ENCODE data around the gene HAUS6. TPM values are rescaled to one million over a fixed set of nuclear protein-coding genes. Genes with fewer than 3 reads are reported as not detected.

Gene HAUS6
- total and polyA plus RNA-seq, 2 experiments from 2014 or later = 32.7 to 48.7 TPM

- TF ChIP-seq, protein P1, sequence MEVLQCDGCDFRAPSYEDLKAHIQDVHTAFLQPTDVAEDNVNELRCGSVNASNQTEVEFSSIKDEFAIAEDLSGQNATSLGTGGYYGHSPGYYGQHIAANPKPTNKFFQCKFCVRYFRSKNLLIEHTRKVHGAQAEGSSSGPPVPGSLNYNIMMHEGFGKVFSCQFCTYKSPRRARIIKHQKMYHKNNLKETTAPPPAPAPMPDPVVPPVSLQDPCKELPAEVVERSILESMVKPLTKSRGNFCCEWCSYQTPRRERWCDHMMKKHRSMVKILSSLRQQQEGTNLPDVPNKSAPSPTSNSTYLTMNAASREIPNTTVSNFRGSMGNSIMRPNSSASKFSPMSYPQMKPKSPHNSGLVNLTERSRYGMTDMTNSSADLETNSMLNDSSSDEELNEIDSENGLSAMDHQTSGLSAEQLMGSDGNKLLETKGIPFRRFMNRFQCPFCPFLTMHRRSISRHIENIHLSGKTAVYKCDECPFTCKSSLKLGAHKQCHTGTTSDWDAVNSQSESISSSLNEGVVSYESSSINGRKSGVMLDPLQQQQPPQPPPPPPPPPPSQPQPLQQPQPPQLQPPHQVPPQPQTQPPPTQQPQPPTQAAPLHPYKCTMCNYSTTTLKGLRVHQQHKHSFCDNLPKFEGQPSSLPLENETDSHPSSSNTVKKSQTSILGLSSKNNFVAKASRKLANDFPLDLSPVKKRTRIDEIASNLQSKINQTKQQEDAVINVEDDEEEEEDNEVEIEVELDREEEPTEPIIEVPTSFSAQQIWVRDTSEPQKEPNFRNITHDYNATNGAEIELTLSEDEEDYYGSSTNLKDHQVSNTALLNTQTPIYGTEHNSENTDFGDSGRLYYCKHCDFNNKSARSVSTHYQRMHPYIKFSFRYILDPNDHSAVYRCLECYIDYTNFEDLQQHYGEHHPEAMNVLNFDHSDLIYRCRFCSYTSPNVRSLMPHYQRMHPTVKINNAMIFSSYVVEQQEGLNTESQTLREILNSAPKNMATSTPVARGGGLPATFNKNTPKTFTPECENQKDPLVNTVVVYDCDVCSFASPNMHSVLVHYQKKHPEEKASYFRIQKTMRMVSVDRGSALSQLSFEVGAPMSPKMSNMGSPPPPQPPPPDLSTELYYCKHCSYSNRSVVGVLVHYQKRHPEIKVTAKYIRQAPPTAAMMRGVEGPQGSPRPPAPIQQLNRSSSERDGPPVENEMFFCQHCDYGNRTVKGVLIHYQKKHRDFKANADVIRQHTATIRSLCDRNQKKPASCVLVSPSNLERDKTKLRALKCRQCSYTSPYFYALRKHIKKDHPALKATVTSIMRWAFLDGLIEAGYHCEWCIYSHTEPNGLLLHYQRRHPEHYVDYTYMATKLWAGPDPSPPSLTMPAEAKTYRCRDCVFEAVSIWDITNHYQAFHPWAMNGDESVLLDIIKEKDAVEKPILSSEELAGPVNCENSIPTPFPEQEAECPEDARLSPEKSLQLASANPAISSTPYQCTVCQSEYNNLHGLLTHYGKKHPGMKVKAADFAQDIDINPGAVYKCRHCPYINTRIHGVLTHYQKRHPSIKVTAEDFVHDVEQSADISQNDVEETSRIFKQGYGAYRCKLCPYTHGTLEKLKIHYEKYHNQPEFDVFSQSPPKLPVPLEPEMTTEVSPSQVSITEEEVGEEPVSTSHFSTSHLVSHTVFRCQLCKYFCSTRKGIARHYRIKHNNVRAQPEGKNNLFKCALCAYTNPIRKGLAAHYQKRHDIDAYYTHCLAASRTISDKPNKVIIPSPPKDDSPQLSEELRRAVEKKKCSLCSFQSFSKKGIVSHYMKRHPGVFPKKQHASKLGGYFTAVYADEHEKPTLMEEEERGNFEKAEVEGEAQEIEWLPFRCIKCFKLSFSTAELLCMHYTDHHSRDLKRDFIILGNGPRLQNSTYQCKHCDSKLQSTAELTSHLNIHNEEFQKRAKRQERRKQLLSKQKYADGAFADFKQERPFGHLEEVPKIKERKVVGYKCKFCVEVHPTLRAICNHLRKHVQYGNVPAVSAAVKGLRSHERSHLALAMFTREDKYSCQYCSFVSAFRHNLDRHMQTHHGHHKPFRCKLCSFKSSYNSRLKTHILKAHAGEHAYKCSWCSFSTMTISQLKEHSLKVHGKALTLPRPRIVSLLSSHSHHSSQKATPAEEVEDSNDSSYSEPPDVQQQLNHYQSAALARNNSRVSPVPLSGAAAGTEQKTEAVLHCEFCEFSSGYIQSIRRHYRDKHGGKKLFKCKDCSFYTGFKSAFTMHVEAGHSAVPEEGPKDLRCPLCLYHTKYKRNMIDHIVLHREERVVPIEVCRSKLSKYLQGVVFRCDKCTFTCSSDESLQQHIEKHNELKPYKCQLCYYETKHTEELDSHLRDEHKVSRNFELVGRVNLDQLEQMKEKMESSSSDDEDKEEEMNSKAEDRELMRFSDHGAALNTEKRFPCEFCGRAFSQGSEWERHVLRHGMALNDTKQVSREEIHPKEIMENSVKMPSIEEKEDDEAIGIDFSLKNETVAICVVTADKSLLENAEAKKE (CRISPR knock-in tag; IDR thresholded peaks at IDR 0.05) = no peak
- no peak for TF ChIP-seq ETS1 (IDR thresholded peaks at IDR 0.05)
These were observed 43.2 kb upstream of the HAUS6 start (continued) for GRCh38 chr9:19145881-19146280.

GRCh38 chr9:19140259-19140658 is 37.6 kb upstream of the HAUS6 start:
- Histone ChIP-seq H3K27ac (ENCODE audit: low read depth) (no peak overlapping the region), H3K4me3 (no peak overlapping the region), H2AFZ (no peak overlapping the region; the same call in 1 of the 2 replicates), H4K20me1 (replicated peaks; ENCODE audit: insufficient read depth) (no peaks in the 10 kb centered on the region), H3K4me1 (ENCODE audit: insufficient read depth) (no peaks in the 10 kb centered on the region), H3K36me3 (ENCODE audit: insufficient read depth) (no peaks in the 10 kb centered on the region), H3F3A (replicated peaks; ENCODE audit: low read depth) (no peaks in the 10 kb centered on the region), H3K79me2 (replicated peaks; ENCODE audit: insufficient read depth) (no peaks in the 10 kb centered on the region), H3K27me3 (ENCODE audit: insufficient read depth) (no peaks in the 10 kb centered on the region), H3K9me2 (ENCODE audit: insufficient read depth) (no peaks in the 10 kb centered on the region), H3K4me2 (no peak overlapping the region)
- ATAC-seq (no peak), DNase-seq (ENCODE audit: low spot score) (no peak)
- Mint-ChIP-seq H3K9me3 (no peaks in the 10 kb centered on the region), H3K4me1 (peaks cover 5% of the 10 kb centered on the region), H3K27me3 (ENCODE audit: insufficient read depth, low read depth, poor library complexity) (peaks cover 5% of the 10 kb centered on the region), H3K4me3 (no peak overlapping the region), H3K27ac (no peak overlapping the region), H3K36me3 (ENCODE audit: low read depth) (no peaks in the 10 kb centered on the region)
- TF ChIP-seq, protein P1 (CRISPR knock-in tag; IDR thresholded peaks at IDR 0.05) = no peak
- TF ChIP-seq EZH2phosphoT487 (IDR thresholded peaks at IDR 0.05; ENCODE audit: unreplicated experiment) (no peak), EZH2 (IDR thresholded peaks at IDR 0.05; ENCODE audit: low read depth, unreplicated experiment) (no peak), ZNF114 (CRISPR knock-in tag; IDR thresholded peaks at IDR 0.05) (no peak), ETS1 (IDR thresholded peaks at IDR 0.05) (no peak)

All from GM23338 (cell line).